Endothelial cell (in vitro differentiated cells): ENCODE measurements around the gene HSD17B2. TPM values are rescaled to one million over a fixed set of nuclear protein-coding genes. Genes with fewer than 3 reads are reported as not detected.

Experiments used
- DNase-seq: peaks from one replicate; pipeline ENCODE4 v3.0.0; 2021; ENCODE audit warnings: low spot score
- H3K27ac Mint-ChIP-seq: one replicate; pipeline ENCODE4 v1.8.0; 2021; ENCODE audit warnings: mixed read lengths, inconsistent platforms; ENCODE audit not compliant: unreplicated experiment
- H3K27me3 Mint-ChIP-seq: one replicate; pipeline ENCODE4 v1.8.0; 2021; ENCODE audit warnings: mild to moderate bottlenecking, moderate library complexity, mixed read lengths, inconsistent platforms; ENCODE audit not compliant: unreplicated experiment
- H3K36me3 Mint-ChIP-seq: one replicate; pipeline ENCODE4 v1.8.0; 2021; ENCODE audit warnings: mild to moderate bottlenecking, low read depth, mixed read lengths, inconsistent platforms; ENCODE audit not compliant: unreplicated experiment
- H3K4me1 Mint-ChIP-seq: one replicate; pipeline ENCODE4 v1.8.0; 2021; ENCODE audit warnings: mild to moderate bottlenecking, mixed read lengths, inconsistent platforms; ENCODE audit not compliant: unreplicated experiment
- H3K4me3 Mint-ChIP-seq: one replicate; pipeline ENCODE4 v1.8.0; 2021; ENCODE audit warnings: mild to moderate bottlenecking, mixed read lengths, inconsistent platforms; ENCODE audit not compliant: unreplicated experiment
- H3K9me3 Mint-ChIP-seq: one replicate; pipeline ENCODE4 v1.8.0; 2021; ENCODE audit warnings: mixed read lengths, inconsistent platforms; ENCODE audit not compliant: unreplicated experiment
- CTCF ChIP-seq: fragments of 200-600 bp; sonication (generic); IDR thresholded peaks from one replicate; pipeline ENCODE4 v1.5.0; 2021; ENCODE audit warnings: antibody characterized with exemption; ENCODE audit not compliant: unreplicated experiment
- total RNA-seq: library from RNA; stranded (reverse); fragmentation: NEBNext Ultra II Directional; extraction: Animal tissue kit (Norgen Biotek cat#: 25700); gene quantifications from one replicate; pipeline ENCODE4 v1.2.1, GENCODE V29; 2021; ENCODE audit not compliant: unreplicated experiment

HSD17B2 gene
- total RNA-seq, 1 donor from 2014 or later = not detected

- Mint-ChIP-seq H3K9me3 (no peaks in the 10 kb centered on the region), H3K4me1 (no peaks in the 10 kb centered on the region), H3K4me3 (no peak overlapping the region), H3K27ac (no peak overlapping the region), H3K36me3 (no peaks in the 10 kb centered on the region), H3K27me3 (no peaks in the 10 kb centered on the region)
- DNase-seq = no peak
- no peak for TF ChIP-seq CTCF
Measured at GRCh38 chr16:82071421-82071820, 36.4 kb downstream of the HSD17B2 start.

- no peak for DNase-seq
- Mint-ChIP-seq H3K4me3 (no peak overlapping the region), H3K4me1 (no peaks in the 10 kb centered on the region), H3K36me3 (no peaks in the 10 kb centered on the region), H3K9me3 (no peaks in the 10 kb centered on the region), H3K27me3 (no peaks in the 10 kb centered on the region), H3K27ac (no peak overlapping the region)
- TF ChIP-seq CTCF = no peak
Measured at GRCh38 chr16:82072313-82072712, 37.3 kb downstream of the HSD17B2 start.

GRCh38 chr16:82074019-82074558 is 39.0 kb downstream of the HSD17B2 start:
- Mint-ChIP-seq H3K27ac (no peak overlapping the region), H3K9me3 (peaks cover 4% of the 10 kb centered on the region), H3K27me3 (no peaks in the 10 kb centered on the region), H3K4me3 (no peak overlapping the region), H3K4me1 (no peaks in the 10 kb centered on the region), H3K36me3 (no peaks in the 10 kb centered on the region)
- no peak for DNase-seq
- no peak for TF ChIP-seq CTCF

GRCh38 chr16:82078125-82078524 is 43.1 kb downstream of the HSD17B2 start:
- H3K4me1 Mint-ChIP-seq = no peaks in the 10 kb centered on the region

More at GRCh38 chr16:82078125-82078524, 43.1 kb downstream of the HSD17B2 start:
- Mint-ChIP-seq H3K36me3 (no peaks in the 10 kb centered on the region), H3K4me3 (no peak overlapping the region), H3K27me3 (no peaks in the 10 kb centered on the region), H3K9me3 (peaks cover 10% of the 10 kb centered on the region), H3K27ac (no peak overlapping the region)
- no peak for TF ChIP-seq CTCF
- DNase-seq = no peak
